ENCODE data around the gene TMEM126A.

TMEM126A gene

DNA sequence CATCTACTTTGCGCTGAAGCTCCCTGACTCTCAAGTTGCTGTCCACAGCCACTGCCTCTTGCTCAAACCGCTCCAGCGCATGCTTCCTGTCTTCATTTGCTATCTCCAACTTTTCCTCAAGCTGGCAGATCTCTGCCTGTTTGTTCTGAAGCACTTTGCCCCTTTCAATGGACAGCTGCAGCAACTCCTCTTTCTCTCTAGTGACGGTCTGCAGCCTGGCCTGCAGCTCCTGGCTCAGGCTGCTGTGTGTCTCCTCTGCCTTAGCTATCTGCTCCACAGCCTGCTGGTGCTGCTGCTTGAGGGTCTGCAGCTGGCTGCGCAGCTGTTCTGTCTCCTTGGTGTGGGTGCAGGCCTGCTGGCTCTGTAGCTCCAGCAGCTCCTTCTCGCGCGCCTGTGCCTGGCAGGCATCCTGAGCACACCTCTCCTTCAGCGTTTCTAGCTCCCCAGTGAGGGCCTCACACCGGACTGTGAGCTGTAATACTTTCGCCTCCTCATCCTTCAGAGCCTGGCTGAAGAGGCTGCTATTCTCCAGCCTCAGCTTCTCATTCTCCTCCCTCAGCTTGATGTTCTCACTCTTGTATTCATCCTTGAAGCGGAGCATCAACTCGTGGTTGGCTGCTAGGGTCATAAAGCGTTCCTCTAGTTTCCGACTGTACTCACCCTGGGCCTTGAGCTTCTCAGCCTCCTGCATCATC, 37.5 kb downstream of the TMEM126A start:
- H3K9me3 ChIP-seq (ENCODE audit: insufficient read depth, low read length): no peaks in the 10 kb centered on the region
- no peak overlapping the region for H2AFZ ChIP-seq (ENCODE audit: low read depth, low read length)
- H3K4me2 ChIP-seq (ENCODE audit: low read length): no peak overlapping the region
- no peaks in the 10 kb centered on the region for H3K36me3 ChIP-seq (replicated peaks; ENCODE audit: low read depth, low read length)
- 0 out of 2 replicates have a peak, but pooled peaks cover 5% of the 10 kb centered on the region for H3K27me3 ChIP-seq (ENCODE audit: low read depth, low read length)
- TF ChIP-seq EZH2phosphoT487 (IDR thresholded peaks at IDR 0.05; ENCODE audit: low read depth): no peak
- TF ChIP-seq, protein P1, sequence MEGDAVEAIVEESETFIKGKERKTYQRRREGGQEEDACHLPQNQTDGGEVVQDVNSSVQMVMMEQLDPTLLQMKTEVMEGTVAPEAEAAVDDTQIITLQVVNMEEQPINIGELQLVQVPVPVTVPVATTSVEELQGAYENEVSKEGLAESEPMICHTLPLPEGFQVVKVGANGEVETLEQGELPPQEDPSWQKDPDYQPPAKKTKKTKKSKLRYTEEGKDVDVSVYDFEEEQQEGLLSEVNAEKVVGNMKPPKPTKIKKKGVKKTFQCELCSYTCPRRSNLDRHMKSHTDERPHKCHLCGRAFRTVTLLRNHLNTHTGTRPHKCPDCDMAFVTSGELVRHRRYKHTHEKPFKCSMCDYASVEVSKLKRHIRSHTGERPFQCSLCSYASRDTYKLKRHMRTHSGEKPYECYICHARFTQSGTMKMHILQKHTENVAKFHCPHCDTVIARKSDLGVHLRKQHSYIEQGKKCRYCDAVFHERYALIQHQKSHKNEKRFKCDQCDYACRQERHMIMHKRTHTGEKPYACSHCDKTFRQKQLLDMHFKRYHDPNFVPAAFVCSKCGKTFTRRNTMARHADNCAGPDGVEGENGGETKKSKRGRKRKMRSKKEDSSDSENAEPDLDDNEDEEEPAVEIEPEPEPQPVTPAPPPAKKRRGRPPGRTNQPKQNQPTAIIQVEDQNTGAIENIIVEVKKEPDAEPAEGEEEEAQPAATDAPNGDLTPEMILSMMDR (IDR thresholded peaks at IDR 0.05; ENCODE audit: low read depth, low read length): no peak
- H4K20me1 ChIP-seq (ENCODE audit: insufficient read depth, low read length): no peaks in the 10 kb centered on the region
- H3K79me2 ChIP-seq (ENCODE audit: low read length): no peaks in the 10 kb centered on the region
- H3K27ac ChIP-seq (ENCODE audit: low read length): no peak overlapping the region
- peaks cover 9% of the 10 kb centered on the region for H3K4me1 ChIP-seq (ENCODE audit: low read length)
- no peak overlapping the region for H3K9ac ChIP-seq (ENCODE audit: low read length)
- H3K4me3 ChIP-seq (ENCODE audit: low read length): no peak overlapping the region

DNA sequence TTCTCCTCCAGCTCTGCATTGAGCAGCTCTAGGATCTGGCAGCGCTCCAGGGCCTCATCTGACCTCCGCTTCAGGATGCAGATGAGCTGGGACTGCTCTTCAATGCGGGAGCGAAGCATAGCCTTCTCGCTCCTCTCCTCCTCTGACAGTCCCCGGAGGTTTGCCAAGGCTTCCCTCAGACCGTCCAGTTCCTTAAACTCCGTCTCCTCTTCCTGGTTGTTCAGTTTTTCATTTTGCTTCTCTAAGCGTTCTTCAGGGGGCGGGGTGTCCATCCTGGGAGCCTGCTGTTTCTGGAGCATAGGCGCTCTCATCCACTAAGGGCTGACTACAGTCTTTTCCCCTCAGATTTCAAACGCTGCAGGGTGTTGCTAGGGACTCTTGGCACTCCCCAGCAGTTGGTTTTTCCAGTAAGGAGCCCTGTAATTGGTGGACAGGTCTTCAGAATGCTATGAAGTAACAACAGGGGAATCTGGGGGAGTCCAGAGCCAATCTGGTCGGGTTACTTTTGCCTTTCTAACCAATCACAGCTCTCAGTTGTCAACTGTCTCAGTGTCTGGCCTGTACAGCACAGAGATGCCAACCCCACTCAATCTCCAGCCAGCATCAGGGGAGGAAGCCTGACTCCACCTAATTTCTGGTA, 38.2 kb downstream of the TMEM126A start, which contains the start of gene CCDC89:
Gene CCDC89 (minus strand): TSS at position 376 of the 640 bp plus-strand sequence. CDS start 65 bp downstream, at position 311.
- Histone ChIP-seq H3K4me1 (ENCODE audit: low read length) (peaks cover 9% of the 10 kb centered on the region), H3K4me3 (ENCODE audit: low read length) (no peak within 1 kb of the TSS), H3K79me2 (ENCODE audit: low read length) (no peaks in the 10 kb centered on the region), H3K9me3 (ENCODE audit: insufficient read depth, low read length) (no peaks in the 10 kb centered on the region), H3K27ac (ENCODE audit: low read length) (no peak within 1 kb of the TSS), H3K36me3 (replicated peaks; ENCODE audit: low read depth, low read length) (no peaks in the 10 kb centered on the region), H3K27me3 (ENCODE audit: low read depth, low read length) (0 out of 2 replicates have a peak, but pooled peaks cover 5% of the 10 kb centered on the region), H3K9ac (ENCODE audit: low read length) (no peak within 1 kb of the TSS), H4K20me1 (ENCODE audit: insufficient read depth, low read length) (no peaks in the 10 kb centered on the region), H3K4me2 (ENCODE audit: low read length) (no peak within 1 kb of the TSS), H2AFZ (ENCODE audit: low read depth, low read length) (0 out of 2 replicates have a peak within 1 kb of the TSS, but pooled peaks have one; percentile 36)
- no peak for TF ChIP-seq EZH2phosphoT487 (IDR thresholded peaks at IDR 0.05; ENCODE audit: low read depth)
- TF ChIP-seq, protein P1 (IDR thresholded peaks at IDR 0.05; ENCODE audit: low read depth, low read length): no peak

GRCh38 chr11:85694385-85694980, 46.7 kb downstream of the TMEM126A start:
- peaks cover 22% of the 10 kb centered on the region for H3K4me1 ChIP-seq (ENCODE audit: low read length)
- H3K79me2 ChIP-seq (ENCODE audit: low read length): no peaks in the 10 kb centered on the region
- no peak overlapping the region for H3K27ac ChIP-seq (ENCODE audit: low read length)
- no peak overlapping the region for H2AFZ ChIP-seq (ENCODE audit: low read depth, low read length)
- TF ChIP-seq EZH2phosphoT487 (IDR thresholded peaks at IDR 0.05; ENCODE audit: low read depth): no peak
- TF ChIP-seq, protein P1 (IDR thresholded peaks at IDR 0.05; ENCODE audit: low read depth, low read length): peak; percentile 91
- H3K9me3 ChIP-seq (ENCODE audit: insufficient read depth, low read length): no peaks in the 10 kb centered on the region
- no peaks in the 10 kb centered on the region for H3K36me3 ChIP-seq (replicated peaks; ENCODE audit: low read depth, low read length)
- H3K27me3 ChIP-seq (ENCODE audit: low read depth, low read length): 0 out of 2 replicates have a peak, but pooled peaks cover 11% of the 10 kb centered on the region
- no peak overlapping the region for H3K4me3 ChIP-seq (ENCODE audit: low read length)
- no peak overlapping the region for H3K4me2 ChIP-seq (ENCODE audit: low read length)
- H3K9ac ChIP-seq (ENCODE audit: low read length): no peak overlapping the region
- no peaks in the 10 kb centered on the region for H4K20me1 ChIP-seq (ENCODE audit: insufficient read depth, low read length)

DNA sequence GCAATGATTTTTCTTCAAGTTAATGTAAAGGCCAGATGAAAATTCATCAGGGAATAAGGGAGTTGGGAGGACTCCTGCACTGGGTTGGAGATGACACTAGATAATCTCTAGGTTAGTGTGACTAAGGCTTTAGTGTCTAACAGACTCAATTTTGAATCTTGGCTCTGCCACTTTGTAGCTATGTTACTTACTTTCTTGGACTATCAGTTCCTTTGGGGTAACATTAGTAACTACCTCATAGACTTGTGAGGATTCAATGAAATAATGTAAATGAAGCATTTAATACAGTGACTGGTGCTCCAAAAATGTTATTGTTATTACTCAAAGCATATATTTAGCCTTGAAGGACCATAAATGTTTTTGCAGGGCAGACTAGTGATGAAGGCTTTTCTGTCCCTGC, 47.8 kb downstream of the TMEM126A start:
- Histone ChIP-seq H4K20me1 (ENCODE audit: insufficient read depth, low read length) (no peaks in the 10 kb centered on the region), H3K27me3 (ENCODE audit: low read depth, low read length) (0 out of 2 replicates have a peak, but pooled peaks cover 6% of the 10 kb centered on the region), H2AFZ (ENCODE audit: low read depth, low read length) (no peak overlapping the region), H3K4me2 (ENCODE audit: low read length) (no peak overlapping the region), H3K9me3 (ENCODE audit: insufficient read depth, low read length) (no peaks in the 10 kb centered on the region), H3K4me1 (ENCODE audit: low read length) (peaks cover 33% of the 10 kb centered on the region), H3K9ac (ENCODE audit: low read length) (no peak overlapping the region), H3K4me3 (ENCODE audit: low read length) (no peak overlapping the region), H3K79me2 (ENCODE audit: low read length) (no peaks in the 10 kb centered on the region), H3K27ac (ENCODE audit: low read length) (no peak overlapping the region), H3K36me3 (replicated peaks; ENCODE audit: low read depth, low read length) (no peaks in the 10 kb centered on the region)
- TF ChIP-seq, protein P1 (IDR thresholded peaks at IDR 0.05; ENCODE audit: low read depth, low read length): no peak
- no peak for TF ChIP-seq EZH2phosphoT487 (IDR thresholded peaks at IDR 0.05; ENCODE audit: low read depth)

Data from OCI-LY3 (cell line).